CD14-positive monocyte (primary cell): ENCODE data around the gene KSR1. TPM values are rescaled to one million over a fixed set of nuclear protein-coding genes. Genes with fewer than 3 reads are reported as not detected.

ENCODE experiments used
- DNase-seq, 3 donors: peaks; one replicate each; pipeline ENCODE4 v3.0.0-alpha.2; 2011 to 2022
- H2AFZ ChIP-seq: 2 replicates; pipeline ENCODE4 v1.6.0; 2012; ENCODE audit warnings: mild to moderate bottlenecking, low read depth, low read length, inconsistent platforms; ENCODE audit not compliant: insufficient read depth, poor library complexity, severe bottlenecking
- H3K27ac ChIP-seq, 2 donors: 1 replicate in 1 of 2; 2 replicates in 1 of 2; pipeline ENCODE4 v1.5.1; 2012 to 2013; ENCODE audit warnings: low read length in 2 of 2, control low read depth in 1 of 2, inconsistent platforms in 1 of 2, low read depth in 1 of 2, mild to moderate bottlenecking in 1 of 2
- H3K27me3 ChIP-seq, 2 donors: one replicate each; pipeline versions ENCODE4 v1.6.0 to v1.6.1; 2011 to 2013; ENCODE audit warnings: low read length in 2 of 2; ENCODE audit not compliant: control insufficient read depth in 2 of 2, insufficient read depth in 2 of 2
- H3K36me3 ChIP-seq, 2 donors: replicated peaks in 1 of 2; 1 replicate in 1 of 2; 2 replicates in 1 of 2; pipeline versions ENCODE4 v1.5.1 to v1.6.1; 2012 to 2013; ENCODE audit warnings: low read length in 2 of 2, control low read depth in 1 of 2, inconsistent platforms in 1 of 2, mild to moderate bottlenecking in 1 of 2; ENCODE audit not compliant: insufficient read depth in 2 of 2, control insufficient read depth in 1 of 2
- H3K4me1 ChIP-seq, 2 donors: 1 replicate in 1 of 2; 2 replicates in 1 of 2; pipeline versions ENCODE4 v1.5.1 to v1.6.1; 2012 to 2013; ENCODE audit warnings: low read length in 2 of 2, control low read depth in 1 of 2, inconsistent platforms in 1 of 2, mild to moderate bottlenecking in 1 of 2, moderate library complexity in 1 of 2; ENCODE audit not compliant: insufficient read depth in 2 of 2, control insufficient read depth in 1 of 2
- H3K4me2 ChIP-seq: replicated peaks from 2 replicates; pipeline ENCODE3; 2012; ENCODE audit warnings: low read length, moderate library complexity, mild to moderate bottlenecking; ENCODE audit not compliant: poor library complexity, severe bottlenecking; ENCODE audit errors: extremely low read depth
- H3K4me3 ChIP-seq, 3 experiments: fragments of 200-600 bp in 1 of 3; sonication (generic) in 1 of 3; replicated peaks in 1 of 3; 1 replicate in 2 of 3; 2 replicates in 1 of 3; pipeline ENCODE4 v1.5.1; 2011 to 2013; ENCODE audit warnings: low read length in 3 of 3, mild to moderate bottlenecking in 3 of 3, control low read depth in 2 of 3, low read depth in 2 of 3, inconsistent platforms in 1 of 3, moderate library complexity in 1 of 3
- H3K79me2 ChIP-seq: 2 replicates; pipeline ENCODE4 v1.6.0; 2012; ENCODE audit warnings: mild to moderate bottlenecking, control low read depth, inconsistent platforms, low read length, moderate library complexity; ENCODE audit not compliant: insufficient read depth
- H3K9ac ChIP-seq: 2 replicates; pipeline ENCODE4 v1.6.0; 2017; ENCODE audit warnings: low read length, mild to moderate bottlenecking; ENCODE audit not compliant: insufficient read depth, poor library complexity, severe bottlenecking
- H3K9me3 ChIP-seq, 2 donors: replicated peaks in 1 of 2; 1 replicate in 1 of 2; 2 replicates in 1 of 2; pipeline versions ENCODE4 v1.5.1 to v1.6.1; 2012 to 2013; ENCODE audit warnings: low read length in 2 of 2, control low read depth in 1 of 2; ENCODE audit not compliant: control insufficient read depth in 1 of 2, insufficient read depth in 1 of 2
- H4K20me1 ChIP-seq: 2 replicates; pipeline ENCODE4 v1.6.0; 2012; ENCODE audit warnings: mild to moderate bottlenecking, low read length, control low read depth, moderate library complexity; ENCODE audit not compliant: insufficient read depth
- H3K27ac Mint-ChIP-seq, 7 donors: one replicate each; pipeline ENCODE4 v1.8.0; 2020; ENCODE audit warnings: mild to moderate bottlenecking in 7 of 7, mixed read lengths in 7 of 7, moderate library complexity in 6 of 7, inconsistent platforms in 2 of 7
- H3K27me3 Mint-ChIP-seq, 3 donors: one replicate each; pipeline ENCODE4 v1.8.0; 2021 to 2022; ENCODE audit warnings: low read depth in 3 of 3, mild to moderate bottlenecking in 3 of 3, mixed read lengths in 3 of 3, moderate library complexity in 3 of 3, inconsistent platforms in 1 of 3
- H3K36me3 Mint-ChIP-seq, 2 donors: one replicate each; pipeline ENCODE4 v1.8.0; 2020; ENCODE audit warnings: mixed read lengths in 2 of 2, inconsistent platforms in 1 of 2, mild to moderate bottlenecking in 1 of 2
- H3K4me1 Mint-ChIP-seq: one replicate; pipeline ENCODE4 v1.8.0; 2020; ENCODE audit warnings: mild to moderate bottlenecking, mixed read lengths
- H3K4me3 Mint-ChIP-seq, 2 donors: one replicate each; pipeline ENCODE4 v1.8.0; 2020; ENCODE audit warnings: mild to moderate bottlenecking in 2 of 2, mixed read lengths in 2 of 2, moderate library complexity in 1 of 2
- H3K9me3 Mint-ChIP-seq, 7 donors: one replicate each; pipeline ENCODE4 v1.8.0; 2020 to 2022; ENCODE audit warnings: mixed read lengths in 7 of 7, mild to moderate bottlenecking in 6 of 7, moderate library complexity in 6 of 7, inconsistent platforms in 2 of 7
- CTCF ChIP-seq: fragments of 200-600 bp; IDR thresholded peaks from one replicate; pipeline ENCODE4 v1.8.0; 2022; ENCODE audit warnings: antibody characterized with exemption, mild to moderate bottlenecking
- WGBS: methylation state at CpG from one replicate; pipeline ENCODE4 v1.1.5; 2013; ENCODE audit warnings: missing lambda C conversion rate; ENCODE audit not compliant: insufficient coverage; 5-methylcytosine and 5-hydroxymethylcytosine counted together
- intact Hi-C, 2 donors: fragments of 100-400 bp; cut with micrococcal nuclease; formaldehyde crosslinking; loops; one replicate each; pipeline versions ENCODE4 v1.15.0 to v1.15.1; 2023
- polyA plus RNA-seq, 3 donors: library from polyadenylated mRNA; depleted of rRNA in 1 of 3; unstranded in 2 of 3; stranded (reverse) in 1 of 3; fragments of 300-500 nt in 2 of 3; fragments of >200 nt in 1 of 3; fragmentation: Illumina TruSeq in 2 of 3; gene quantifications; 1 replicate in 2 of 3; 2 replicates in 1 of 3; pipeline ENCODE4 v1.2.3, GENCODE V29; 2012 to 2021

The KSR1 gene
- polyA plus RNA-seq, 3 donors, result 1.2 to 111 (median 4.2) TPM

- peaks cover 74% of the 10 kb centered on the region for H3K79me2 ChIP-seq
- no peaks in the 10 kb centered on the region for H3K9me3 Mint-ChIP-seq
- H3K9me3 ChIP-seq, result no peaks in the 10 kb centered on the region
- no peak overlapping the region for H3K4me3 ChIP-seq
- peak overlapping the region; percentile 73 to 97 (median 91) for H3K27ac Mint-ChIP-seq
- TF ChIP-seq CTCF, result no peak
- peaks cover 0 to 3% (median 0%) of the 10 kb centered on the region in 3 donors for H3K27me3 Mint-ChIP-seq
- H3K36me3 Mint-ChIP-seq, result peaks cover 17 to 19% of the 10 kb centered on the region in 2 donors
- peaks cover 66 to 68% of the 10 kb centered on the region in 2 donors for H3K4me1 ChIP-seq
- intact Hi-C loops, result loop anchor here in 1 of 2 donors (5.0 kb wide), 1 partner anchor 46 kb away; no protein-coding TSS in a partner anchor
- H3K36me3 ChIP-seq, result no peaks in the 10 kb centered on the region
- peaks cover 22% of the 10 kb centered on the region for H4K20me1 ChIP-seq
- H3K4me1 Mint-ChIP-seq, result peaks cover 77% of the 10 kb centered on the region
- H2AFZ ChIP-seq, result no peak overlapping the region
- H3K27me3 ChIP-seq, result no peaks in the 10 kb centered on the region
- peak overlapping the region; percentile 79 to 85 for H3K27ac ChIP-seq
- 46% methylated on average over 3 of the region's 8 CpGs for WGBS
- H3K9ac ChIP-seq, result no peak overlapping the region
- H3K4me3 Mint-ChIP-seq, result no peak overlapping the region
- H3K4me2 ChIP-seq, result no peak overlapping the region
- DNase-seq, result no peak
Measured at GRCh38 chr17:27485716-27486495, 29.7 kb downstream of the KSR1 start.

- Histone ChIP-seq H3K79me2 (peaks cover 74% of the 10 kb centered on the region), H3K4me1 (peaks cover 70 to 71% of the 10 kb centered on the region in 2 donors), H3K27ac (peak overlapping the region; percentile 79 to 85), H3K36me3 (no peaks in the 10 kb centered on the region), H3K9ac (no peak overlapping the region), H3K9me3 (no peaks in the 10 kb centered on the region), H3K4me3 (no peak overlapping the region), H3K27me3 (no peaks in the 10 kb centered on the region), H2AFZ (no peak overlapping the region), H3K4me2 (peak overlapping the region; percentile 21), H4K20me1 (peaks cover 13% of the 10 kb centered on the region)
- Mint-ChIP-seq H3K27me3 (peaks cover 0 to 3% (median 0%) of the 10 kb centered on the region in 3 donors), H3K36me3 (peaks cover 17 to 25% of the 10 kb centered on the region in 2 donors), H3K4me3 (peak overlapping the region in 1 of 2 donors; percentile 15), H3K9me3 (no peaks in the 10 kb centered on the region), H3K4me1 (peaks cover 77% of the 10 kb centered on the region), H3K27ac (peak overlapping the region; percentile 73 to 97 (median 96))
- 55% methylated on average over 4 of the region's 5 CpGs for WGBS
- intact Hi-C loops, result loop anchor here in 1 of 2 donors (5.0 kb wide), 1 partner anchor 46 kb away; no protein-coding TSS in a partner anchor
- TF ChIP-seq CTCF, result no peak
- peak; percentile 50 to 80 (median 54) for DNase-seq
Measured at GRCh38 chr17:27486741-27487140, 30.5 kb downstream of the KSR1 start.
